HG03108 (cell line): ENCODE measurements around the gene PTPRG.

ENCODE experiments used
- ATAC-seq: cut with Tn5 transposase; IDR thresholded peaks from one replicate; pipeline ENCODE4 v1.9.1; 2021; ENCODE audit warnings: moderate library complexity; ENCODE audit not compliant: unreplicated experiment

PTPRG gene

GRCh38 chr3:61616586-61616985 lies 55.2 kb downstream of the PTPRG start:
- ATAC-seq = no peak

DNA sequence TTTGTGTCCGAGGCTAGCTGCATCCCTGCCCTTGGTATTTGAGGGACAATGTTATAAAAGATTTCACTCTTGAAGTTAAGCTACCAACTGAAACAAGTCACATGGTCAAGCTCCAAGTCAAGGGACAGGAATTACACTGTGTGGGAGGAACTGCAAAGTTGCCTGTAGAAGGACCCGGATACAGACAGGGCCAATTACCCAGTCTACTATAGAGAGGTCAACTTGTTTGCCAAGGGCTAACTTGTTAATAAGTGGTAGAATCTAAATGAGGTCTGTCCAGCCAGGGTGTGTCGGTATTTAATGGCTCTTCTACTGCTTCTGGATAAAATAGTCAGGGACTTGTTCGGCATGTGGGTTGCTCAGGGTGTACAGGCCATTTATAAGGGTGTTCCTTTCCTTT lies 55.7 kb downstream of the PTPRG start:
- ATAC-seq = no peak

DNA sequence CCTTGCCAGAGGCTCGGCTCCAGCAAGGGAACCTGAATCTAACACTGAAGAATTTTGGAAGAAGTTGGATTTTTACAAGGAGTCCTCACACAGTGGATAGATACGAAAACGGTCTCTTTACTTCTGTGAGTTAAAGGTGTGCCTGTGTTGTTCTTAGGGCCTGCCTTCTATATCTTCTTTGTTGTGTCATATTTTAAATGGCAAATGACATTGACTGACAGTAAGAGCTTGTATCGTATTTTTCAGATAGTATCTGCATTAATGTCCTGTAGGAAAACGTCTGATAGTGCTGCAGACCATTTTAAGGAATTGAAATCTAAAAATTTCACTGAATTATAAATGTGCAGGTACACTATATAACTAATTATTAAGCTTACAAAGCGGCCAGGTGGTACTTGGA lies 56.3 kb downstream of the PTPRG start:
- no peak for ATAC-seq

DNA sequence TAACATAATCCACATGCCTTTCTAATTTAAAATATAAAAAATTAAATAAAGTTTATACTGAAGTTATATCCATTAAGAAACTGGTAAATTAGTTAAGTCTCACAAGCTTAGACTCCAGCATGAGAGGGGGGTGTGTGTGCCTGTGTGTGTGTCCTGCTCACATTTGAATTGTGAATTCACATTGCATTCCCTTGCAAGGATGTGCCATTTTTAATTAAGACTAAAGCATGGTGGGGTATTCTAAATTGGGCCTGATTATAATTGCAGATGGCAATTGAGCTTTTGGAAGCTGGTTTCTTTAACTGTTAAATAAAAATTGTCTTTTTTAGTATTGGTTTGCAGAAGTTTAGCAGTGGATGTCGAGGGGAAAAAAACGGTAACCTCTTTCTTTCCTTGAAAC lies 56.9 kb downstream of the PTPRG start:
- ATAC-seq = no peak

DNA sequence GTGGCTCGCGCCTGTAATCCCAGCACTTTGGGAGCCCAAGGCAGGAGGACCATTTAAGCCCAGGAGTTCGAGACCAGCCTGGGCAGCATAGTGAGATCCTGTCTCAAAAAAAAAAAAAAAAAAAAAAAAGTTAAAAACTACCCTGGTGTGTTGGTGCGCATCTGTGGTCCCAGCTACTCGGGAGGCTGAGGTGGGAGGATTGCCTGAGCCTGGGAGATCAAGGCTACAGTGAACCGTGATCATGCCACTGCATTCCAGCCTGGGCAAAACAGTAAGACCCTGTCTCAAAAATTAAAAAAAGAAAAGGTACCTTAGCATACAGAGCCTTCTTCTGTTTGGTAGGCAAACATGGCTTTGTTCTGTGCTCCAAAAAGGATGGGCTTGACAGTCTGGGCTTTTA lies 57.5 kb downstream of the PTPRG start:
- no peak for ATAC-seq

DNA sequence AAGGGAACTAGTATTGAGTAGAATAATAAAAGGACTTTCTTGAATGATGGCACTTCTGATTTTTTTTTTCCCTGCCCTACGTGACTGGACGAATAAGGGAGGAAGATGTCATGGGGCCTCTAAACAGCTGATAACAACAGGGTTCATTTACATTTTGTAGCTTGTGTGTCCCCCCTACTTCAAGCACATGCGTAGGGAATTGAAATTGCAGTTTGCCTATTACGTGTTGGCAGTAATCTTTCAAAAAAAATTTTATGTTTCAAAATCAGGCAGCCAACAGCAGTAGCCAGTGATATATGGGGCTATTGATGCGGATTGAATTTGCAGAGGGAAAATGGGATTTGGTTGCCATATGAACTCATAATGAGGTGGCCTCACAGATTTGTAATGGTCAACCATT lies 58.7 kb downstream of the PTPRG start:
- no peak for ATAC-seq

GRCh38 chr3:61624300-61624699 lies 62.9 kb downstream of the PTPRG start:
- no peak for ATAC-seq

DNA sequence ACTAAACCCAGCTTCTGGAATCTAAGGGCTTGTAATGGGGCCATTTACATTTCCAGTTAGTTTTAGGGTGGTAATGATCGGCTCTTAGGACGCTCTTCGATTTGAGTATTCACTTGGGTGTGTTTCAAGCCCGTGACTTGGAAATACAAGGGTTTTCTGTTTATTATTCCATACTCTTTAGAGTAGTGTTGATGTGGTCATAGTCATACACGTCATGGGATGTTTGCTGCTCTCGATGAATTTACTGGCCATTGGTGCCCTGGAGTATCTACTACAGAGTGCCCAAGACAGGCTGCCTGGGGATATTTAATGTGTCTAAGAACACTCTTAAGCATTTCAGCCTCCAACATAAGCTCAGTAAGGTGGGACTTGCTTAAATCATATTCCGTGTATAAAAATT lies 64.1 kb downstream of the PTPRG start:
- no peak for ATAC-seq

GRCh38 chr3:61626484-61626883 lies 65.1 kb downstream of the PTPRG start:
- no peak for ATAC-seq

DNA sequence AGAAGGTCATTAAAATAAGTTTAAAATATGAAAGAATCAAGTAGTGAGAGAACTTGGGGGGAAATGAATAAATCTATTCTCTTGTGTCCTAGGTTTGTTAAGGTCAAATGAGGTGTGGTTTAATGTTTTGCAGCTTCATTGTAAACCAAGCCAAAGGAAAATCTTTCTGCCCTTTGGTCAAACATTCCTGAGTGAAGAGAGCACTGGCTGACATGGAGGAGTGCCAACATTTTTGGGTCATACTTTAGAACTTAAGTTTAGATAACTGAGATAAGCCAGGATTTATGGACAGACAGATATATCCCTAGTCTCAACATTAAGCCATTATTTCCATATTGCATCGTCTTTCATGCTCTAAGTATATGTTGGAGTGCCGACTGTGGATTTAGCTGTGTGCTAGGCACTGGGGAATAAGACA lies 66.4 kb downstream of the PTPRG start:
- ATAC-seq = no peak

DNA sequence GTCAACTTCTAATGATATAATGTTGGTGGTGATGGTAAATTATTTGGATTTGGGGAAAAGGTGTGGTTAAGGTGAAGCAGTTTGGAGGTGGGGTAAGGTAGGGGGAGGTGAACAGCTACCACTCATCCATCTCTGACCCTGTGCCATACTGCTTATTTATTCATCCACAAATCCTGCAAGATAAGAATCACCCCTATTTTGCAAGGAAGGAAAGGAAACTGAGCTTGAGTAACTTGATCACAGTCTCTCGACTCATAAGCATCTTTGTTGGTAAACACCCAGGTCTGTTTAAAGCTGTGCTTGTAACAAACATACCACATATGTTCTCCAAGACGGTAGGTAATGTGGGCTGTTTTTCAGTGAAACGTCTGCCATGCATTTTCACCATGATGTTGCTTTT lies 67.3 kb downstream of the PTPRG start:
- no peak for ATAC-seq

DNA sequence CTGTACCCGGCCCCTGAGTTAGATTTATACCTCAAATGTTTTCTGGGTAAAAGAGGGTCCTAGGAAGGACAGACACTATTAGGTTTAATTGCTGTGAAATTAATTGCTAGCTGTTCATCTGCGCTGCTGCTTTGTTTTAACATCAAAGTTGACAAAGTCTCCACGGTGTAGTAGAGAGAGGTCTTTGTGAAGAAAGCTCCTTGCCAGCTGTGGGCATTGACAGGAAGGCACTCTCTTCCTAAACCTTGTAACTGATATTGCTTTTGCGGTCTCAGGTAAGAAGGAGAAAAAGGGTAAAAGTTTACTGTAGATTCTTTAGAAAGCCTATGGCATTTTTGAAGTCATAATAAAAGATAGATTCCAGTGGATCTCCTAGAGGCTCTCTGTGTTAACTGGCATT lies 68.1 kb downstream of the PTPRG start:
- ATAC-seq = no peak

- no peak for ATAC-seq
Measured at GRCh38 chr3:61631108-61631769, 69.9 kb downstream of the PTPRG start.

DNA sequence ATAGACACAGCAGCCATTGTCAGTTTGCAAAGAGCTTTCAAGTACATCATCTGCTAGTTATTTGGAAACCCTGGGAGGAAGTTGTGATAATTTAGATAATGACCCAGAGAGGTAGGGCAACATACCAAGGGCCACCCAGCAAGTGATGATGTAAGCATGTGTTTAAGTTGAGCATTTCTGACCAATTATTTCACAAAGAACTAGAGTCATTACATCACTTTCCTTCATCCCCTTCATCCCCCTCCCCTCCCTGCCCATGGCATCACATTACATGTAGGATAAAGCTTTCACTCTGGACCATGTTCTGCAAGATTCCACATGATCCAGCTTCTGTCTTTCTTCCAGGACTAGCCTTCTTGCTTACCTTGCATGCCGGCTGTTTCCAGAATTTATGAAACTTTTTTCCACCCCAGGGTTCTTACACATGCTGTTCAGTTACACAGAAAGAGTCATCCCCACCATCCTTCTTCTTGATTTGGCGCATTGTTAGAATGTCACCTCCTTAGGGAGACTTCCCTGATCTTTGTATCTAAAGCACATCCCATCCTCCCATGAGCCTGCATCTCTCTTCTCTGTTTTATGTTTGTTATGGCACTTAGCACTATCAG lies 71.3 kb downstream of the PTPRG start:
- no peak for ATAC-seq

DNA sequence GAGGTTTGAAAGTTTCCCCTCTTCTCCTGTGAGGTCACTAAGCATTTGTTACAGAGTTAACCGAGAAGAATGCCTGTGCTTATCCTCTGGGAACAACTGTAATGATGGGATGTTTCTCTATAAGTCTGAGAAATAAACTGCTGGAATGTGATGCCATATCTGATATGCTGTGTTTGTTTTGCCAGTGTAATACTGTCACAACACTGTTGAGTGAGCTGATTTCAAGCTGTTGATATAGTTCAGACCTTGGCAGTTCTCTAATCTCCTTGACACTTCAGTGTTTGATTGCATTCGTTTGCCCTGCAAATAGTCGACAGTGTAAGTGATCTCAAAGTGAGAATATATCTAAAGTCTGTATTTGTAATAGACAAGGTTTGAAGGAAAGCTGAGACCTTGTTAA lies 73.3 kb downstream of the PTPRG start:
- no peak for ATAC-seq

DNA sequence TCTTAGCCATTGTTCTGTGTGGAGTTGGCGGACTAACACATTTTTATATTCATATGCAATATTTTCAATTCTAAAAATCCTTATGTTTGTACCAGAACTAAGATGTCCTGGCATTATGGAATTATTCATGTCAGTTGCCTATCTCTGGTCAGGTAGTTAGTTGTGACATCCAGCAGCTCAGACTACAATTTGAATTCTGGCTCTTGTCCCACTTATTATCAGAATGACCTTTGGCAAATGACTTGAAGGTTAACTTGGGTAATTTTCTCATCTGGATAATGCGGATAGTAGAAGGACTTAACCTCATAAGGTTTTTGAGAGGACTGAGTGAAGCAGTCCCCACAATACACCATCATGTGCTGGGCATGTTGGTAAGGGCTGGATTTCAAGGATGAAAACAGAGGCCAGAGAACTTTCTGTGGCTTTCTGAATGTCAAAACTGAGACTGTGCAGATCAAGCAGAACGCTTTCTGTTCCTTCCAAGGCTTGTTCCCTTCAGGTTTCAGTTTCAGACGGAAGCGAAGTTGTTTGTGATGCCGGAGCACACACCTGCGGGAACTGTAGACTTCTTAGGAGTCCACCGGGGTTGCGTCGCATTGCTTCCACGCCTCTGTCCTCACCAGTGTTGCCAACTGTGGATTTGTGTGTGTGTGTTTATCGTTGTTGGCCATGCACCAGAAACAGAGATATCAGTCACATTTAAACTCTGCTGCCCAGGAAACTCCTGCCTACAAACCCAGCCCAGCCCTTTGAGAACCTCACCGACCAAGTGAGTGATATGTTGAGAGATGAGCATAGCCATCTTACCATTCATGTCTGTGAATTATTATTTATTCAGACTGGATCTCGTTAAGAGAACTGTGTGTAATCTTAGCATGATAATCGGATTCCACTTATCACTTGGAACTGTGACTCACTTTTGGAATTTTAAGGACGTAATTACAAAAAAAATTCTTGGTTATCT lies 76.0 kb downstream of the PTPRG start:
- peak; percentile 63 for ATAC-seq

GRCh38 chr3:61638741-61639140 lies 77.4 kb downstream of the PTPRG start:
- no peak for ATAC-seq

- no peak for ATAC-seq
Measured at GRCh38 chr3:61639991-61640390, 78.6 kb downstream of the PTPRG start.

DNA sequence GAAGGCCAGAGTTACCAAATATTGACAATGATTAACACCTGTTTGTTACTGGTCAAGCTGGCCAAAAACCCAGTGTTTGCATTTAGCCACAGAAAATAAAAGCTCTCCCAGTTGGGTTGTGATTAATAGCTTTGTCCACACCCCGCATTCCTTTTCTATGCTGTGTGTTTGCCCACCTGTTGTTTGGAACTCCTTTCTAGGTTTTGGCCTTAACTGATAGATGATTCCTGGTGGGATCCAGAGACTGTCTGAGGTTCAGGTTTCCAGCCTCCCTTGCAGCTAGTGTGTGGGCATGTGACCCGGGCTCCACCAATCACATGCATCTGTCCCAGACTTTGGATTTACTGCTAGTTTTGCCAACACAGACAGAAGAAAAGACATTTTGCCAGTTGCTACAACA lies 83.8 kb downstream of the PTPRG start:
- ATAC-seq = no peak

DNA sequence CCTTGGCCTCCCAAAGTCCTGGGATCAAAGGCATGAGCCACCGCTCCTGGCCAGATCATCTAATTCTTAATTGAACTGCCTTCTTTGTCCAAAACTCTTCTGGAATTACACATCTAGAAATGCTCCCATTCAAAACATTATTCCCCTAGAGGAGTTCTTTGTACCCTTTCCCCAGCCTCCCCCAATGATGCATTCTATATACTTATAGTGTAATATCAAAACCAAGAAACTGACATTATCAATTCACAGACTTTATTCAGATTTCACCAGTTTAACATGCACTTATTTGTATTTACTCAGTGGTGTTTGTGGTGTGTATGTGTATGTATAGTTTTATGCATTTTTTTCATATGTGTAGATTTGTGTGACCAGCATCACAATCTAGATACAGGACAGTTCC lies 85.0 kb downstream of the PTPRG start:
- ATAC-seq = no peak

GRCh38 chr3:61646851-61647525 lies 85.6 kb downstream of the PTPRG start:
- ATAC-seq = no peak
